Measurements from ENCODE around the gene TNNT1. TPM values are rescaled to one million over a fixed set of nuclear protein-coding genes. Genes with fewer than 3 reads are reported as not detected.
A peak's percentile ranks its signal among the peaks of the same experiment; 100 is the strongest.

Gene TNNT1
- total RNA-seq, 4 donors from 2014 or later = not detected

GRCh38 chr19:55179606-55180484 is 30.8 kb upstream of the TNNT1 start, which contains the start of gene SYT5:
Gene SYT5 (minus strand): TSS chr19:55180289. CDS start chr19:55179041, 1,248 bp downstream.
- peak; percentile 21 to 29 for DNase-seq
- Histone ChIP-seq H3K4me1 (peaks cover 4 to 15% of the 10 kb centered on the region in 2 donors), H3K27ac (no peak within 1 kb of the TSS), H3K9me3 (no peaks in the 10 kb centered on the region), H3K4me3 (replicated peaks in 1 of 3) (no peak within 1 kb of the TSS), H3K27me3 (peaks cover 52% of the 10 kb centered on the region), H3K36me3 (no peaks in the 10 kb centered on the region)
- intact Hi-C loops (cut with DNase I) = no loop called here
- WGBS, 2 donors = 2% methylated on average over 37 to 44 of the region's 68 CpGs
- TF ChIP-seq CTCF (IDR thresholded peaks at IDR 0.05) (no peak), POLR2A (IDR thresholded peaks at IDR 0.05) (no peak)

GRCh38 chr19:55178781-55179599 is 30.0 kb upstream of the TNNT1 start:
- Histone ChIP-seq H3K27ac (no peak overlapping the region), H3K27me3 (peaks cover 61% of the 10 kb centered on the region), H3K4me1 (peaks cover 6 to 16% of the 10 kb centered on the region in 2 donors), H3K36me3 (no peaks in the 10 kb centered on the region), H3K9me3 (no peaks in the 10 kb centered on the region), H3K4me3 (replicated peaks in 1 of 3) (no peak overlapping the region)
- 4 to 7% methylated on average over 28 to 32 of the region's 61 CpGs for WGBS, 2 donors
- TF ChIP-seq POLR2A (IDR thresholded peaks at IDR 0.05) = no peak
- no peak for TF ChIP-seq CTCF (IDR thresholded peaks at IDR 0.05)
- DNase-seq = peak; percentile 28 to 48
- intact Hi-C loops (cut with DNase I) = no loop called here

GRCh38 chr19:55176076-55176475 is 27.1 kb upstream of the TNNT1 start:
- TF ChIP-seq POLR2A (IDR thresholded peaks at IDR 0.05) (no peak), CTCF (IDR thresholded peaks at IDR 0.05) (no peak)
- Histone ChIP-seq H3K27me3 (peaks cover 67% of the 10 kb centered on the region), H3K27ac (no peak overlapping the region), H3K36me3 (no peaks in the 10 kb centered on the region), H3K9me3 (no peaks in the 10 kb centered on the region), H3K4me1 (peaks cover 11 to 27% of the 10 kb centered on the region in 2 donors), H3K4me3 (replicated peaks in 1 of 3) (no peak overlapping the region)
- WGBS, 2 donors = 35 to 44% methylated on average over 2 of the region's 2 CpGs
- intact Hi-C loops (cut with DNase I) = no loop called here
- no peak for DNase-seq

- intact Hi-C loops (cut with DNase I) = no loop called here
- Histone ChIP-seq H3K36me3 (no peaks in the 10 kb centered on the region), H3K9me3 (no peaks in the 10 kb centered on the region), H3K4me3 (replicated peaks in 1 of 3) (no peak overlapping the region), H3K4me1 (peaks cover 11 to 27% of the 10 kb centered on the region in 2 donors), H3K27me3 (peaks cover 60% of the 10 kb centered on the region), H3K27ac (no peak overlapping the region)
- no peak for DNase-seq
- TF ChIP-seq POLR2A (IDR thresholded peaks at IDR 0.05) (no peak), CTCF (IDR thresholded peaks at IDR 0.05) (no peak)
- 55 to 65% methylated on average over 24 to 31 of the region's 43 CpGs for WGBS, 2 donors
These were observed 26.3 kb upstream of the TNNT1 start for GRCh38 chr19:55175117-55175867.
